ENCODE data around the gene NCCRP1.

GRCh38 chr19:39194832-39195542 is 1.8 kb upstream of the NCCRP1 start:
- no peak for TF ChIP-seq GATA3 (IDR thresholded peaks at IDR 0.05; ENCODE audit: low read depth, low read length)
- peak; percentile 39; the same call in 1 of the 2 replicates for TF ChIP-seq GATA2 (IDR thresholded peaks at IDR 0.05; ENCODE audit: low read depth, low read length)

Data from SH-SY5Y (cell line).